GM19455 (cell line): ENCODE measurements around the gene GABRG2.

ENCODE experiments used
- ATAC-seq: cut with Tn5 transposase; IDR thresholded peaks from one replicate; pipeline ENCODE4 v1.9.1; 2021; ENCODE audit not compliant: unreplicated experiment

GABRG2 gene

DNA sequence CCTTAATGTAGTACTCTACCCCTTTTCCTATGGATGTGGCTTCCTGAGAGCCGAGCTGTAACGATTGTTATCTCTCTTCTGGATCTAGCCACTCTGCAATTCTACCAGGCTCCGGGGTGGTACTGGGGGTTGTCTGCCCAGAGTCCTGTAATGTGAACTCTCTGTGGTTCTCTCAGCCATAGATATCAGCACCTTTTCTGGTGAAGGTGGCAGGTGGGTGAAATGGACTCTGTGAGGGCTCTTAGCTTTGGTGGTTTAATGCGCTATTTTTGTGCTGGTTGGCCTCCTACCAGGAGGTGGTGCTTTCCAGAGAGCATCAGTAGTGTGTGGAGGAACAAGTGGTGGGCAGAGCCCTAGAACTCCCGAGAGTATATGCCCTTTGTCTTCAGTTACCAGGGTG, 122.1 kb downstream of the GABRG2 start:
- ATAC-seq: no peak

DNA sequence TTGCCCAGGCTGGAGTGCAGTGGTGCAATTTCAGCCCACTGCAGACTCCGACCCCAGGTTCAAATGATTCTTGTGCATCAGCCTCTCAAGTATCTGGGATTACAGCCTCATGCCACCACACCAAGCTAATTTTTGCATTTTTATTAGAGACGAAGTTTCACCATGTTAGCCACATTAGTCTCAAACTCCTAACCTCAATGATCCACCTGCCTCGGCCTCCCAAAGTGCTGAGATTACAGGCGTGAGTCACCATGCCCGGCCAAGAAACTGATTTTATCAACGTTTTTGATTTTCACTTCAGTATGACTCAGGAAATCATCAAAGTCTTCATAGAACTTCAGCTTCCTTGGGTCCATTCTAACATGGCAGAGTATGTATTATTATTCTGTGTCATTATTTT, 125.4 kb downstream of the GABRG2 start:
- ATAC-seq: no peak

GRCh38 chr5:162196351-162196750, 128.8 kb downstream of the GABRG2 start:
- no peak for ATAC-seq

DNA sequence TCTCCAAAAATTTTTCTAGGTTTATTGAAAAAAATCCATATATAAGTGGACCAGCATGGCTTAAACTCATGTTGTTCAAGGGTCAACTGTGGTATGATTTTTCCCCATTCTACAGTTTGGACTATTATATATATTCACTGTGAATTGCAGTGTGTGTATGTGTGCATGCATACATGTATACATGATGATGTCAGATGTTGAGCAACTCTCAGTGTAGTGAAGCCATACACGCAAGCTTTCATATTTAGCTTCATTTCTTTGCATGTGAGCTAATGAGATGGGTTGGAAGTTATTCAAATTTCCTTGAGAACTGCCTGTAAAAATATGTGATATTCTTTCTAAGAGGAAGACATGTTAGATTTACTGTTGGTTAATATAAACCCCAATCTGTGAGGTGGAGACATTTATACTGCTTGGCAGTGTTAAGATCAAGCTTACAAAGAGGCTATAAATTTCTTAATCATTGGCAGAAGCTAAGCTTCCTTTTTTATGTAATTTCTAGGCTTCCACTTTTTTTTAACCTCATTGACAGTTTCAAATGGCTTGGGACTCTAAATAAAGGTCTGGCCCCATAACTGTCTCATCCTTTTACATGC, 134.8 kb downstream of the GABRG2 start:
- no peak for ATAC-seq
